SU-DHL-6 (cell line): ENCODE measurements around the gene STK33.

ENCODE experiments used
- CTCF ChIP-seq: fragments of 200-600 bp; sonication (generic); IDR thresholded peaks from one replicate; pipeline ENCODE4 v1.5.1; 2017; ENCODE audit warnings: antibody characterized with exemption, mild to moderate bottlenecking, low read length, moderate library complexity; ENCODE audit not compliant: insufficient read depth, poor library complexity, severe bottlenecking
- EZH2phosphoT487 ChIP-seq: fragments of 200-600 bp; sonication (generic), shearing (Covaris generic); conservative IDR thresholded peaks from 2 replicates; pipeline ENCODE4 v1.6.1; 2018; ENCODE audit warnings: mild to moderate bottlenecking, antibody characterized with exemption, low read length, moderate library complexity, mixed read lengths

GRCh38 chr11:8370812-8371515, 223.1 kb downstream of the STK33 start:
- TF ChIP-seq CTCF, result no peak
- no peak for TF ChIP-seq EZH2phosphoT487
